Fibroblast of the aortic adventitia (primary cell): ENCODE data around the gene PRSS33. TPM values are rescaled to one million over a fixed set of nuclear protein-coding genes. Genes with fewer than 3 reads are reported as not detected.

Experiments
- DNase-seq: peaks from one replicate; pipeline ENCODE4 v3.0.0-alpha.2; 2010; ENCODE audit warnings: low read depth
- H3K4me3 ChIP-seq: 2 replicates; pipeline ENCODE4 v1.5.1; 2011; ENCODE audit warnings: low read depth, mild to moderate bottlenecking, control low read depth, low read length, moderate library complexity
- total RNA-seq: library from RNA; depleted of rRNA; stranded (reverse); fragments of >200 nt; gene quantifications from 2 replicates; pipeline ENCODE4 v1.2.3, GENCODE V29; 2012; ENCODE audit warnings: low replicate concordance
- TF ChIP-seq, protein P1 (sequence below): IDR thresholded peaks from 2 replicates; pipeline ENCODE4 v1.5.1; 2011; ENCODE audit warnings: mild to moderate bottlenecking, low read length, control low read depth, inconsistent platforms; ENCODE audit not compliant: insufficient read depth

PRSS33 gene
- total RNA-seq, 1 donor, result not detected

DNA sequence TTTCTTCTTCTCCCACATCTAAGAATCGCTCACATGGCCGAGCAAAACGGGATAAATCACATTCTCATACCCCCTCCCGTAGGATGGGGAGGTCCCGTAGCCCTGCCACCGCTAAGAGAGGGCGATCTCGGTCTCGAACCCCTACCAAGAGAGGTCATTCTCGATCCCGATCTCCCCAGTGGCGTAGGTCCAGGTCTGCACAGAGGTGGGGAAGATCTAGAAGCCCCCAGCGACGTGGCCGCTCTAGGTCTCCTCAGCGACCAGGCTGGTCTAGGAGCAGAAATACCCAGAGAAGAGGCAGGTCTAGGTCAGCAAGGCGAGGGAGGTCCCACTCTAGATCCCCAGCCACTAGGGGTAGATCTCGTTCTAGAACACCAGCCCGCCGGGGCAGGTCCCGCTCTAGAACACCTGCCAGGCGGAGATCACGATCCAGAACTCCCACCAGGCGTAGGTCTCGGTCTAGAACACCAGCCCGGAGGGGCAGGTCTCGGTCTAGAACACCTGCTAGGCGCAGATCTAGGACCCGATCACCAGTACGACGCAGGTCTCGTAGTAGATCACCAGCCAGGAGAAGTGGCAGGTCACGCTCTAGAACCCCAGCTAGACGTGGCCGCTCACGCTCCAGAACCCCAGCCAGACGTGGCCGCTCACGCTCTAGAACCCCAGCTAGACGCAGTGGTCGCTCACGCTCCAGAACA, 25.3 kb downstream of the PRSS33 start:
- no peak overlapping the region for H3K4me3 ChIP-seq
- TF ChIP-seq, protein P1, sequence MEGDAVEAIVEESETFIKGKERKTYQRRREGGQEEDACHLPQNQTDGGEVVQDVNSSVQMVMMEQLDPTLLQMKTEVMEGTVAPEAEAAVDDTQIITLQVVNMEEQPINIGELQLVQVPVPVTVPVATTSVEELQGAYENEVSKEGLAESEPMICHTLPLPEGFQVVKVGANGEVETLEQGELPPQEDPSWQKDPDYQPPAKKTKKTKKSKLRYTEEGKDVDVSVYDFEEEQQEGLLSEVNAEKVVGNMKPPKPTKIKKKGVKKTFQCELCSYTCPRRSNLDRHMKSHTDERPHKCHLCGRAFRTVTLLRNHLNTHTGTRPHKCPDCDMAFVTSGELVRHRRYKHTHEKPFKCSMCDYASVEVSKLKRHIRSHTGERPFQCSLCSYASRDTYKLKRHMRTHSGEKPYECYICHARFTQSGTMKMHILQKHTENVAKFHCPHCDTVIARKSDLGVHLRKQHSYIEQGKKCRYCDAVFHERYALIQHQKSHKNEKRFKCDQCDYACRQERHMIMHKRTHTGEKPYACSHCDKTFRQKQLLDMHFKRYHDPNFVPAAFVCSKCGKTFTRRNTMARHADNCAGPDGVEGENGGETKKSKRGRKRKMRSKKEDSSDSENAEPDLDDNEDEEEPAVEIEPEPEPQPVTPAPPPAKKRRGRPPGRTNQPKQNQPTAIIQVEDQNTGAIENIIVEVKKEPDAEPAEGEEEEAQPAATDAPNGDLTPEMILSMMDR, result no peak
- no peak for DNase-seq

- TF ChIP-seq, protein P1, result no peak
- no peak for DNase-seq
- no peak overlapping the region for H3K4me3 ChIP-seq
Observed at GRCh38 chr16:2761472-2761871, 25.9 kb downstream of the PRSS33 start.

- TF ChIP-seq, protein P1, result no peak
- DNase-seq, result no peak
- H3K4me3 ChIP-seq, result no peak overlapping the region
Observed at GRCh38 chr16:2757344-2757743, 30.0 kb downstream of the PRSS33 start.

DNA sequence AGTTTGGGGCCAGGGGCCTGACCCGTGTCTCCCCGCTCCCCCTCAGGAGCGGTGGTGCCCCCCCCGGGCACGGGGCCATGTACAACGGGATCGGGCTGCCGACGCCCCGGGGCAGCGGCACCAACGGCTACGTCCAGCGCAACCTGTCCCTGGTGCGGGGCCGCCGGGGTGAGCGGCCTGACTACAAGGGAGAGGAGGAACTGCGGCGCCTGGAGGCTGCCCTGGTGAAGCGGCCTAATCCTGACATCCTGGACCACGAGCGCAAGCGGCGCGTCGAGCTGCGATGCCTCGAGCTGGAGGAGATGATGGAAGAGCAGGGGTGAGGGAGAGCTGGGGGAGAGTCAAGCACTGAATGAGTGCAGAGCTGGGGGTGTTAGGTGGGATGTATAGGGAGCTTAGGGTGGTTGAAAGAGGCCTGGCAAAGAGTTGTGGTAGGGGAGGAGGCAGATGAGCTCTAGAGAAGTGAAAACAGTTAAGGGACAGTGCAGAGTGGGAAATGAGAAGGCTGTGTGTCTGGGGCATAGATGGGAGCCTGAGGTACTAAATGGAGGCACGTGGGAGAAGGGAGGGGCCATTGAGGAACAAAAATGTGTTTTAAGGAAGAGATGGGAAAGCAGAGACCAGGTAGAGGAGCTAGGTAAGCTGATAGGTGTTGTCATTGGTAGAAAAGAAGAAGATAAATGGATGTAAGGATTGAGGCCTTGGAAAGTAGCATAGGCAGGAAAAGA, 30.9 kb downstream of the PRSS33 start:
- DNase-seq, result no peak
- TF ChIP-seq, protein P1, result no peak
- H3K4me3 ChIP-seq, result no peak overlapping the region

DNA sequence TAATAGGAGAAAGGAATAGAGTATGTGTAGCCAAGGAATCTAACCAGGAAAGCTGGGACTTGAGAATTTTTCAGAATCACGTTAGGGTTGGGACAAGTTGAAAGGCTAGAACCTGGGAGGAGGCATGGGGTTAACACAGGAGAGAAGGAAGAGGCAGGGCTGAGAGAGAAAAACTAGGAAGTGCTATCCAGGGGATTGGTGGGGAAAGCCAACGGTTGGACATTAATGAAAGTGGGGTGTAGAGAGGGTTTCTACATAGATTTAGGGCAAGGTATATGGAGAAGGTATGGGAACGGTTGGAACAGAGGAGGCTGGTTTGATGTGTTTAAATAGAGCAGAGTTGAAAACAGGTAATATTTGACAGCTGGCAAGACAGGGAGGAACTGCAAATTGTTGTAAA, 32.2 kb downstream of the PRSS33 start:
- DNase-seq, result no peak
- H3K4me3 ChIP-seq, result peak overlapping the region; percentile 93
- TF ChIP-seq, protein P1, result no peak

DNA sequence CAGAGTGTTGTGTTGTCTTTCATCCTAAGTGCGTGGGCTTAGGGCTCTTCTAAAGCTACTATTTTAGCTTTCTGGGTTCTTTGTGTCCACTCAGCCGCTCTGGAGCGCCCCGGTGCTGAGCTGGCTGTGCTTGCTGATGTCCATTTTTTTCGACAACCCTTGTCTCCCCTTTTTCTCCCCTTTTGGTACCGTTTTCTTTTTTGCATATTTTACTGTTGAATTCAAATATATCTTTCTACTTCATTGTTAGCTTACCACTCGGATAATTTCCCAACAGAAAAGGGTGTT, 33.7 kb downstream of the PRSS33 start:
- TF ChIP-seq, protein P1, result no peak
- DNase-seq, result no peak
- peak overlapping the region; percentile 93 for H3K4me3 ChIP-seq
